ENCODE data around the gene RASGRP1. TPM values are rescaled to one million over a fixed set of nuclear protein-coding genes. Genes with fewer than 3 reads are reported as not detected.

Gene RASGRP1
- total and polyA plus RNA-seq, 2 donors (not counting 1 experiment from before 2014, with no cell fraction given) = 17.7 to 24.7 TPM

DNA sequence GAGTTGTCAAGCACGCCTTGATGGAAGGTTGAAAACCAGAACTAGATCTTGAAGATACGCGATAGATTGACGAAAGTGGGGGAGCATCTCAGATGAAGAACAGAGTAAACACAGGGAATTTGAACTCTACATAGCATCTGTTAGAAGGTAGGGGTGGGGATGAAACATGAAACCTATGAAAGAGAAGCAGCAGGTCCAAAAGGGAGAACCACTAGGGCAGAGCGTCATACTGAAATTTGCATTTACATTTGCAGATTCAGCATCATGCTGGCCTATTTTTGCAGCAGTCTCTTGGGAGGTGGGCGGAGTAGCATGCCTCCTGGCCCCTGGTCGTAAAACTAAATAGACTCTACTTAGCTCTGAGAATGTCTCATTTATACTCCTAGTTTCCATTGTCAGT is 46.1 kb upstream of the RASGRP1 start:
- no peaks in the 10 kb centered on the region for H3K9me3 ChIP-seq (ENCODE audit: control extremely low read depth in 1 of 3, control insufficient read depth in 2 of 3, insufficient read depth in 1 of 3, low read length in 2 of 3)
- peaks cover 21 to 23% of the 10 kb centered on the region in 2 donors for H3K4me1 ChIP-seq (ENCODE audit: control insufficient read depth in 2 of 2, insufficient read depth in 2 of 2, low read length in 2 of 2)
- CTCF ChIA-PET = interaction anchor here (0.6 to 2.2 kb wide), 5 partner anchors 15 to 97 kb away, joined by 3 to 9 read pairs (median 4); partner anchors contain the start of gene RASGRP1
- Mint-ChIP-seq H3K9me3 (ENCODE audit: insufficient read depth) (no peaks in the 10 kb centered on the region), H3K27me3 (no peaks in the 10 kb centered on the region), H3K4me1 (peaks cover 38% of the 10 kb centered on the region), H3K4me3 (peak overlapping the region; percentile 60), H3K27ac (peak overlapping the region; percentile 74)
- ATAC-seq (ENCODE audit: low read depth) = peak; percentile 95
- H3K9ac ChIP-seq (ENCODE audit: low read length) = no peak overlapping the region
- H4K20me1 ChIP-seq (ENCODE audit: control insufficient read depth, insufficient read depth, low read length, poor library complexity, severe bottlenecking) = no peaks in the 10 kb centered on the region
- DNase-seq = peak; percentile 72
- no peaks in the 10 kb centered on the region for H3K36me3 ChIP-seq (replicated peaks in 1 of 2; ENCODE audit: control extremely low read depth in 1 of 2, control insufficient read depth in 1 of 2, extremely low read depth in 1 of 2, insufficient read depth in 2 of 2, low read length in 1 of 2)
- 66% methylated on average over 6 of the region's 7 CpGs for WGBS (ENCODE audit: insufficient coverage)
- H2AFZ ChIP-seq (ENCODE audit: insufficient read depth, low read depth, low read length, poor library complexity, severe bottlenecking) = peak overlapping the region; percentile 43
- TF ChIP-seq, protein P1, sequence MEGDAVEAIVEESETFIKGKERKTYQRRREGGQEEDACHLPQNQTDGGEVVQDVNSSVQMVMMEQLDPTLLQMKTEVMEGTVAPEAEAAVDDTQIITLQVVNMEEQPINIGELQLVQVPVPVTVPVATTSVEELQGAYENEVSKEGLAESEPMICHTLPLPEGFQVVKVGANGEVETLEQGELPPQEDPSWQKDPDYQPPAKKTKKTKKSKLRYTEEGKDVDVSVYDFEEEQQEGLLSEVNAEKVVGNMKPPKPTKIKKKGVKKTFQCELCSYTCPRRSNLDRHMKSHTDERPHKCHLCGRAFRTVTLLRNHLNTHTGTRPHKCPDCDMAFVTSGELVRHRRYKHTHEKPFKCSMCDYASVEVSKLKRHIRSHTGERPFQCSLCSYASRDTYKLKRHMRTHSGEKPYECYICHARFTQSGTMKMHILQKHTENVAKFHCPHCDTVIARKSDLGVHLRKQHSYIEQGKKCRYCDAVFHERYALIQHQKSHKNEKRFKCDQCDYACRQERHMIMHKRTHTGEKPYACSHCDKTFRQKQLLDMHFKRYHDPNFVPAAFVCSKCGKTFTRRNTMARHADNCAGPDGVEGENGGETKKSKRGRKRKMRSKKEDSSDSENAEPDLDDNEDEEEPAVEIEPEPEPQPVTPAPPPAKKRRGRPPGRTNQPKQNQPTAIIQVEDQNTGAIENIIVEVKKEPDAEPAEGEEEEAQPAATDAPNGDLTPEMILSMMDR (IDR thresholded peaks at IDR 0.05) = no peak
- TF ChIP-seq EZH2 (IDR thresholded peaks at IDR 0.05; ENCODE audit: borderline replicate concordance, insufficient read depth, low read depth, low read length, poor library complexity, severe bottlenecking) = no peak
- peak overlapping the region; percentile 56 to 58 for H3K27ac ChIP-seq (ENCODE audit: low read length in 2 of 2)
- POLR2A ChIA-PET = interaction anchor here (0.9 to 1.1 kb wide), 2 partner anchors 13 to 54 kb away, joined by 3 read pairs; no protein-coding TSS in a partner anchor
- no peaks in the 10 kb centered on the region for H3K79me2 ChIP-seq (ENCODE audit: control insufficient read depth, insufficient read depth, low read length)
- intact Hi-C loops (cut with micrococcal nuclease) = loop anchor here (2.0 to 5.0 kb wide), 2 partner anchors 46 to 62 kb away; partner anchors contain the start of gene RASGRP1
- H3K4me3 ChIP-seq (ENCODE audit: control extremely low read depth in 1 of 5, extremely low read depth in 1 of 5, insufficient read depth in 1 of 5, low read depth in 2 of 5, low read length in 4 of 5) = peak overlapping the region in 1 of 5 experiments; percentile 7
- H3K4me2 ChIP-seq (replicated peaks; ENCODE audit: low read depth, low read length, poor library complexity, severe bottlenecking) = peak overlapping the region; percentile 56
- H3K27me3 ChIP-seq (replicated peaks in 1 of 4; ENCODE audit: control extremely low read depth in 1 of 4, control insufficient read depth in 3 of 4, insufficient read depth in 4 of 4, low read length in 3 of 4) = no peaks in the 10 kb centered on the region

- H3K79me2 ChIP-seq (ENCODE audit: control insufficient read depth, insufficient read depth, low read length) = no peaks in the 10 kb centered on the region
- H3K4me1 Mint-ChIP-seq = peaks cover 40% of the 10 kb centered on the region
- 83% methylated on average over 1 of the region's 4 CpGs for WGBS (ENCODE audit: insufficient coverage)
- no peak for ATAC-seq (ENCODE audit: low read depth)
- H3K36me3 ChIP-seq (replicated peaks in 1 of 2; ENCODE audit: control extremely low read depth in 1 of 2, control insufficient read depth in 1 of 2, extremely low read depth in 1 of 2, insufficient read depth in 2 of 2, low read length in 1 of 2) = no peaks in the 10 kb centered on the region
- no peaks in the 10 kb centered on the region for H3K9me3 ChIP-seq (ENCODE audit: control extremely low read depth in 1 of 3, control insufficient read depth in 2 of 3, insufficient read depth in 1 of 3, low read length in 2 of 3)
- intact Hi-C loops (cut with micrococcal nuclease) = no loop called here
- H3K4me1 ChIP-seq (ENCODE audit: control insufficient read depth in 2 of 2, insufficient read depth in 2 of 2, low read length in 2 of 2) = peaks cover 21 to 23% of the 10 kb centered on the region in 2 donors
- DNase-seq = no peak
- H3K4me3 Mint-ChIP-seq = peak overlapping the region; percentile 37
- no peaks in the 10 kb centered on the region for H3K9me3 Mint-ChIP-seq (ENCODE audit: insufficient read depth)
- H3K27ac Mint-ChIP-seq = no peak overlapping the region
- H3K27me3 Mint-ChIP-seq = no peaks in the 10 kb centered on the region
- H3K27ac ChIP-seq (ENCODE audit: low read length in 2 of 2) = no peak overlapping the region
- H4K20me1 ChIP-seq (ENCODE audit: control insufficient read depth, insufficient read depth, low read length, poor library complexity, severe bottlenecking) = no peaks in the 10 kb centered on the region
- no peak overlapping the region for H2AFZ ChIP-seq (ENCODE audit: insufficient read depth, low read depth, low read length, poor library complexity, severe bottlenecking)
- no peak overlapping the region for H3K4me3 ChIP-seq (ENCODE audit: control extremely low read depth in 1 of 5, extremely low read depth in 1 of 5, insufficient read depth in 1 of 5, low read depth in 2 of 5, low read length in 4 of 5)
- no peak for TF ChIP-seq EZH2 (IDR thresholded peaks at IDR 0.05; ENCODE audit: borderline replicate concordance, insufficient read depth, low read depth, low read length, poor library complexity, severe bottlenecking)
- TF ChIP-seq, protein P1 (IDR thresholded peaks at IDR 0.05) = no peak
- ChIA-PET POLR2A (no interaction called here), CTCF (interaction anchor here (0.9 to 2.2 kb wide), 4 partner anchors 9 to 169 kb away, joined by 3 to 9 read pairs (median 4); partner anchors contain the start of gene RASGRP1)
- H3K9ac ChIP-seq (ENCODE audit: low read length) = no peak overlapping the region
- H3K4me2 ChIP-seq (replicated peaks; ENCODE audit: low read depth, low read length, poor library complexity, severe bottlenecking) = no peak overlapping the region
- no peaks in the 10 kb centered on the region for H3K27me3 ChIP-seq (replicated peaks in 1 of 4; ENCODE audit: control extremely low read depth in 1 of 4, control insufficient read depth in 3 of 4, insufficient read depth in 4 of 4, low read length in 3 of 4)
Observed at GRCh38 chr15:38609097-38609738, 44.6 kb upstream of the RASGRP1 start.

Data from B cell (primary cell).